SU-DHL-6 (cell line): ENCODE data around the gene LPIN3.

Experiments
- H2AFZ ChIP-seq: fragments of 200-600 bp; sonication (generic); 2 replicates; pipeline ENCODE4 v1.6.1; 2014; ENCODE audit warnings: low read depth, mild to moderate bottlenecking, moderate library complexity, mixed read lengths, antibody characterized with exemption, low read length; ENCODE audit not compliant: severe bottlenecking
- H3F3A ChIP-seq: fragments of 200-600 bp; shearing (Covaris generic); 2 replicates; pipeline ENCODE4 v1.6.0; 2016; ENCODE audit warnings: antibody characterized with exemption, mild to moderate bottlenecking; ENCODE audit not compliant: insufficient read depth
- H3K27ac ChIP-seq: fragments of 200-600 bp; sonication (generic); 2 replicates; pipeline ENCODE4 v1.5.1; 2016; ENCODE audit warnings: low read depth, mild to moderate bottlenecking, low read length, moderate library complexity, mixed read lengths
- H3K27me3 ChIP-seq: fragments of 200-600 bp; sonication (generic), shearing (Covaris generic); 2 replicates; pipeline ENCODE4 v1.6.0; 2014; ENCODE audit warnings: mild to moderate bottlenecking, low read length
- H3K36me3 ChIP-seq: fragments of 200-600 bp; sonication (generic); 2 replicates; pipeline ENCODE4 v1.6.1; 2014; ENCODE audit warnings: mild to moderate bottlenecking, low read length, mixed read lengths
- H3K4me2 ChIP-seq: fragments of 300-600, 200-600 bp; shearing (Covaris generic), sonication (generic); 2 replicates; pipeline ENCODE4 v1.6.0; 2014; ENCODE audit warnings: low read length, low read depth, mild to moderate bottlenecking; ENCODE audit not compliant: poor library complexity, severe bottlenecking
- H3K4me3 ChIP-seq: fragments of 200-600 bp; sonication (generic); 2 replicates; pipeline ENCODE4 v1.5.1; 2014; ENCODE audit warnings: antibody characterized with exemption, low read length, mild to moderate bottlenecking, mixed read lengths; ENCODE audit not compliant: insufficient read depth, poor library complexity, severe bottlenecking
- H3K79me2 ChIP-seq: fragments of 200-600 bp; sonication (generic); 2 replicates; pipeline ENCODE4 v1.6.1; 2014; ENCODE audit warnings: mild to moderate bottlenecking, low read length, moderate library complexity; ENCODE audit not compliant: insufficient read depth
- H3K9ac ChIP-seq: fragments of 200-600 bp; sonication (generic); 2 replicates; pipeline ENCODE4 v1.7.0; 2014; ENCODE audit warnings: mild to moderate bottlenecking, low read length
- H3K9me2 ChIP-seq: fragments of 200-600 bp; sonication (generic); replicated peaks from 2 replicates; pipeline ENCODE4 v1.6.1; 2014; ENCODE audit warnings: low read length; ENCODE audit not compliant: insufficient read depth
- H3K9me3 ChIP-seq: fragments of 200-600 bp; sonication (generic); 2 replicates; pipeline ENCODE4 v1.6.1; 2014; ENCODE audit warnings: low read length, mixed read lengths; ENCODE audit not compliant: insufficient read depth
- H4K20me1 ChIP-seq: fragments of 200-600 bp; sonication (generic); 2 replicates; pipeline ENCODE4 v1.6.1; 2014; ENCODE audit warnings: low read depth, mild to moderate bottlenecking, antibody characterized with exemption, low read length, moderate library complexity, mixed read lengths
- CTCF ChIP-seq: fragments of 200-600 bp; sonication (generic); IDR thresholded peaks from one replicate; pipeline ENCODE4 v1.5.1; 2017; ENCODE audit warnings: antibody characterized with exemption, mild to moderate bottlenecking, low read length, moderate library complexity; ENCODE audit not compliant: insufficient read depth, poor library complexity, severe bottlenecking
- EZH2phosphoT487 ChIP-seq: fragments of 200-600 bp; sonication (generic), shearing (Covaris generic); conservative IDR thresholded peaks from 2 replicates; pipeline ENCODE4 v1.6.1; 2018; ENCODE audit warnings: mild to moderate bottlenecking, antibody characterized with exemption, low read length, moderate library complexity, mixed read lengths

The LPIN3 gene

DNA sequence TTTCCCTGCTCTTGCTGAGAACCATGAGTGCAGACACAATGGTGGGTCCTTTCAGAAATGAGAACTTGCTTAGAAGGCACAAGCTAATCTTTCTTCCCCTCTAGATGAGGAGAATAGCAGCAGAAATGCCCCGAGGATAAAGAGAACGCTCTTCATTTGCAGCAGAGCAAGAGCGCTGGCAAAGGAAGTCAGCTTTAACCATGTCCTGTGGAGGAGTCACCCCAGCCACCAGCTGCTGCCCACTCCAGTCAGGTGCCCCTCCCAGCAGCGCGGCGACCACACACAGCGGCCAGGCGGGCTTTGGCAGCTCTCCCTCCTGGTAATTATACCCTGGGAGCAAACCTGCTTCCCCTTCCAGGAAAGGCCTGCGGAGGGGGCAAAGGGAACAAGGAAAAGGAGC is 68.4 kb downstream of the LPIN3 start:
- Histone ChIP-seq H3F3A (no peaks in the 10 kb centered on the region), H3K27ac (no peak overlapping the region), H4K20me1 (no peaks in the 10 kb centered on the region), H2AFZ (no peak overlapping the region), H3K4me2 (no peak overlapping the region), H3K9me2 (no peaks in the 10 kb centered on the region), H3K27me3 (no peaks in the 10 kb centered on the region), H3K36me3 (no peaks in the 10 kb centered on the region), H3K9me3 (no peaks in the 10 kb centered on the region), H3K79me2 (no peaks in the 10 kb centered on the region), H3K4me3 (no peak overlapping the region), H3K9ac (no peak overlapping the region)
- no peak for TF ChIP-seq EZH2phosphoT487
- no peak for TF ChIP-seq CTCF
